DOHH2 (cell line): Measurements from ENCODE around the gene SBNO2.

Source experiments
- H3F3A ChIP-seq: fragments of 200-600 bp; sonication (generic), shearing (Covaris generic); 2 replicates; pipeline ENCODE4 v1.6.0; 2016; ENCODE audit warnings: antibody characterized with exemption, mild to moderate bottlenecking; ENCODE audit not compliant: control insufficient read depth, insufficient read depth
- H3K27ac ChIP-seq: fragments of 200-600 bp; sonication (generic); 2 replicates; pipeline ENCODE4 v1.5.1; 2014; ENCODE audit warnings: low read depth, mild to moderate bottlenecking, low read length, moderate library complexity
- H3K27me3 ChIP-seq: fragments of 200-600 bp; sonication (generic); 2 replicates; pipeline ENCODE4 v1.6.1; 2014; ENCODE audit warnings: mild to moderate bottlenecking, low read length, mixed read lengths; ENCODE audit not compliant: control insufficient read depth
- H3K36me3 ChIP-seq: fragments of 200-600 bp; sonication (generic); 2 replicates; pipeline ENCODE4 v1.6.1; 2014; ENCODE audit warnings: mild to moderate bottlenecking, low read length, moderate library complexity, mixed read lengths; ENCODE audit not compliant: control insufficient read depth
- H3K4me1 ChIP-seq: fragments of 200-600 bp; sonication (generic); 2 replicates; pipeline ENCODE4 v1.6.1; 2014; ENCODE audit warnings: mild to moderate bottlenecking, low read length, mixed read lengths; ENCODE audit not compliant: control insufficient read depth
- H3K4me2 ChIP-seq: fragments of 200-600 bp; sonication (generic); 2 replicates; pipeline ENCODE4 v1.6.0; 2014; ENCODE audit warnings: mild to moderate bottlenecking, low read length, moderate library complexity
- H3K4me3 ChIP-seq: fragments of 200-600 bp; sonication (generic); 2 replicates; pipeline ENCODE4 v1.5.1; 2014; ENCODE audit warnings: mild to moderate bottlenecking, low read length, mixed read lengths
- H3K79me2 ChIP-seq: fragments of 200-600 bp; sonication (generic); 2 replicates; pipeline ENCODE4 v1.6.1; 2014; ENCODE audit warnings: mild to moderate bottlenecking, low read length, mixed read lengths; ENCODE audit not compliant: control insufficient read depth
- H3K9me2 ChIP-seq: fragments of 200-600 bp; sonication (generic); replicated peaks from 2 replicates; pipeline ENCODE4 v1.6.1; 2014; ENCODE audit warnings: mild to moderate bottlenecking, low read length, mixed read lengths; ENCODE audit not compliant: control insufficient read depth
- H3K9me3 ChIP-seq: fragments of 200-600 bp; sonication (generic); 2 replicates; pipeline ENCODE4 v1.6.1; 2014; ENCODE audit warnings: antibody characterized with exemption, low read length, mixed read lengths; ENCODE audit not compliant: control insufficient read depth, insufficient read depth
- H4K20me1 ChIP-seq: fragments of 200-600 bp; sonication (generic); 2 replicates; pipeline ENCODE4 v1.6.0; 2014; ENCODE audit warnings: low read depth, mild to moderate bottlenecking, antibody characterized with exemption, low read length, moderate library complexity; ENCODE audit not compliant: control insufficient read depth, insufficient read depth
- CTCF ChIP-seq: fragments of 200-600 bp; sonication (generic); IDR thresholded peaks from one replicate; pipeline ENCODE4 v1.5.1; 2014; ENCODE audit warnings: antibody characterized with exemption, mild to moderate bottlenecking, low read depth, low read length; ENCODE audit not compliant: poor library complexity, severe bottlenecking
- EZH2phosphoT487 ChIP-seq: fragments of 200-600 bp; sonication (generic); IDR thresholded peaks from 2 replicates; pipeline ENCODE4 v1.6.1; 2017; ENCODE audit warnings: borderline replicate concordance, mild to moderate bottlenecking, antibody characterized with exemption, low read length, moderate library complexity, mixed read lengths

The SBNO2 gene

DNA sequence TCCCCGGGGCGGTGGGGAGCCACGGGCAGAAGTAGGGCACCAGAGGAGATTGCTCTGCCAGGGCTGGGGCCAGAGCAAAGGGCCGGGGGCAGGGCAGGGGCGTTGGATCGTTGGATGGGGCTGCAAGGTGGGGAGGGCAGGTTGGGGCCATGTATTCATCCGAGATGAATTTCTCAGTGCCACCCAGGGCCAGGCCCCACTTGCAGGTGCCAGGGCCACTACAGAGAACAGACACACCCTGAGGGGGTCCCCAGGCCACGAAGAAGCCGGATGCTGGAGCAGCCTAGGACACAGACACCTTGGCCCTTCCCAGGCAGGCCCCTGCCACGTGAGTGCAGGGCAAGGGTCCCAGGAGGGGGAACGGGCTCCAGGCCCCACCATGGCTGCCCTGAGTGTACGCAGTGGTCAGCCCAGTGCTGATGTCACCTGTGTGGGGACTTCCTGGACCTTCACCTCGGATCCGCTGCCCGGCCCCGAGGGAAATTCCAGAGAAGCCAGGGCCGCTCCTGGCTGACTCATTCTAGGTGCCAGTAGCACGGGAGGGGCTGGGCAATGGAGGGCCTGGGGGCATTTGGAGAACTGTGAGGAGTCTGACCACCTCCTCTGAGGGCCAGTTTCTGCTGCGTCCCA, 9.6 kb upstream of the SBNO2 start:
- H3F3A ChIP-seq: no peaks in the 10 kb centered on the region; the same call in 1 of the 2 replicates
- no peaks in the 10 kb centered on the region for H3K79me2 ChIP-seq
- H3K27ac ChIP-seq: no peak overlapping the region
- TF ChIP-seq CTCF (no peak), EZH2phosphoT487 (no peak)
- no peaks in the 10 kb centered on the region for H3K36me3 ChIP-seq
- H4K20me1 ChIP-seq: no peaks in the 10 kb centered on the region
- H3K4me3 ChIP-seq: no peak overlapping the region
- H3K4me2 ChIP-seq: no peak overlapping the region
- no peaks in the 10 kb centered on the region for H3K9me2 ChIP-seq
- H3K9me3 ChIP-seq: no peaks in the 10 kb centered on the region
- peaks cover 10% of the 10 kb centered on the region for H3K4me1 ChIP-seq
- peaks cover 44% of the 10 kb centered on the region for H3K27me3 ChIP-seq

GRCh38 chr19:1182727-1183126, 8.7 kb upstream of the SBNO2 start:
- Histone ChIP-seq H3K36me3 (no peaks in the 10 kb centered on the region), H3K27me3 (peaks cover 44% of the 10 kb centered on the region), H3K4me3 (no peak overlapping the region), H3K9me3 (no peaks in the 10 kb centered on the region), H4K20me1 (no peaks in the 10 kb centered on the region), H3K4me2 (no peak overlapping the region), H3K9me2 (no peaks in the 10 kb centered on the region), H3F3A (no peaks in the 10 kb centered on the region; the same call in 1 of the 2 replicates), H3K4me1 (peaks cover 10% of the 10 kb centered on the region), H3K27ac (no peak overlapping the region), H3K79me2 (no peaks in the 10 kb centered on the region)
- TF ChIP-seq EZH2phosphoT487 (no peak), CTCF (no peak)

DNA sequence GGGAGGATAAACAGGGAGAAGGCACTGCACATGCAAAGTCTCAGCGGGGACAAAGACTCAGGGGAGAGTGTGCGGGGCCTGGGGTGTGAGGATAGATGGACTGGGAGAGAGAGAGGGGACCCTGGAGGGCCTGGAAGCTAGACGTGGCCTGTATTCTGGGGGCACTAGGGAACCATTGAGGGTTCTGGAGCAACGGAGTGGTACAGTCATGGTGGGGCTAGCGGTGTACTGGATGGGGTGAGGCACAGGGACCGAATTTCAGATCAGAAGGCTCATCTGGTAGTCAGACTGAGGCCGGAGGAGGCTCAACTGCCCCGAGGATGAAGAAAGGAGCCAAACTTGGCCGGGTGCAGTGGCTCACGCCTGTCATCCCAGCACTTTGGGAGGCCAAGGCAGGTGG, 8.0 kb upstream of the SBNO2 start:
- H3K4me1 ChIP-seq: peaks cover 10% of the 10 kb centered on the region

More for the DNA sequence above, 8.0 kb upstream of the SBNO2 start:
- no peak overlapping the region for H3K27ac ChIP-seq
- H3K4me3 ChIP-seq: no peak overlapping the region
- no peak for TF ChIP-seq EZH2phosphoT487
- no peak for TF ChIP-seq CTCF
- H3K79me2 ChIP-seq: no peaks in the 10 kb centered on the region
- H3F3A ChIP-seq: no peaks in the 10 kb centered on the region; the same call in 1 of the 2 replicates
- no peaks in the 10 kb centered on the region for H3K36me3 ChIP-seq
- H3K9me2 ChIP-seq: no peaks in the 10 kb centered on the region
- peaks cover 48% of the 10 kb centered on the region for H3K27me3 ChIP-seq
- no peaks in the 10 kb centered on the region for H4K20me1 ChIP-seq
- no peak overlapping the region for H3K4me2 ChIP-seq
- no peaks in the 10 kb centered on the region for H3K9me3 ChIP-seq
